Stimulated activated naive CD8-positive, alpha-beta T cell treated with anti-CD3 and anti-CD28 coated beads, Interleukin-15, Interleukin-2, amounts not matched to agents 100 ng/mL and 50 ng/mL, for 24 hours (primary cell): ENCODE results near the gene SRCIN1.

Experiments
- H3K27ac Mint-ChIP-seq: one replicate; pipeline ENCODE4 v1.8.0; 2021; ENCODE audit warnings: mild to moderate bottlenecking, mixed read lengths
- H3K27me3 Mint-ChIP-seq: one replicate; pipeline ENCODE4 v1.8.0; 2021; ENCODE audit warnings: mixed read lengths
- H3K36me3 Mint-ChIP-seq: one replicate; pipeline ENCODE4 v1.8.0; 2021; ENCODE audit warnings: low read depth, mixed read lengths
- H3K4me1 Mint-ChIP-seq: one replicate; pipeline ENCODE4 v1.8.0; 2021; ENCODE audit warnings: low read depth, mixed read lengths
- H3K4me3 Mint-ChIP-seq: one replicate; pipeline ENCODE4 v1.8.0; 2021; ENCODE audit warnings: mild to moderate bottlenecking, mixed read lengths
- H3K9me3 Mint-ChIP-seq: one replicate; pipeline ENCODE4 v1.8.0; 2021; ENCODE audit warnings: mixed read lengths

Gene SRCIN1

DNA sequence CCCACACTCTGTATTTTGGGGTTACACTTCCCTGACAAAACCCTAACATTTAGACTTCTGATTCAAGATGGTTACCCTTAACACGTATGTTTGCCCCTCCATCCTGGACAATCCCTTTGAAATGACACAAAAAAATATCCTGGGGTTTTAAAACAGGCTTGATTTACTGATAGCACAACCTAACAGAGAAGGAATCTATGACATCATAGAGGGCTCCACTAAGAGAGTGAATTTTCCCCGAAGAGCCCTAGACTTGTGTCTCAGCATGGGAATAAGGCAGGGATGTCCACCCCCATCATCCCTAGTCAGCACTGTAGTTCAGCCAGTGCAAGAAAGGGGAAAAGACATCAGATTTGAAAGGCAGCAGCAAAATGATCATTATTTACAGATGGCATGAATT is 15.8 kb upstream of the SRCIN1 start:
- H3K36me3 Mint-ChIP-seq, result no peaks in the 10 kb centered on the region
- H3K27me3 Mint-ChIP-seq, result peaks cover 46% of the 10 kb centered on the region
- H3K4me3 Mint-ChIP-seq, result no peak overlapping the region
- no peak overlapping the region for H3K27ac Mint-ChIP-seq
- peaks cover 6% of the 10 kb centered on the region for H3K4me1 Mint-ChIP-seq
- peaks cover 3% of the 10 kb centered on the region for H3K9me3 Mint-ChIP-seq

DNA sequence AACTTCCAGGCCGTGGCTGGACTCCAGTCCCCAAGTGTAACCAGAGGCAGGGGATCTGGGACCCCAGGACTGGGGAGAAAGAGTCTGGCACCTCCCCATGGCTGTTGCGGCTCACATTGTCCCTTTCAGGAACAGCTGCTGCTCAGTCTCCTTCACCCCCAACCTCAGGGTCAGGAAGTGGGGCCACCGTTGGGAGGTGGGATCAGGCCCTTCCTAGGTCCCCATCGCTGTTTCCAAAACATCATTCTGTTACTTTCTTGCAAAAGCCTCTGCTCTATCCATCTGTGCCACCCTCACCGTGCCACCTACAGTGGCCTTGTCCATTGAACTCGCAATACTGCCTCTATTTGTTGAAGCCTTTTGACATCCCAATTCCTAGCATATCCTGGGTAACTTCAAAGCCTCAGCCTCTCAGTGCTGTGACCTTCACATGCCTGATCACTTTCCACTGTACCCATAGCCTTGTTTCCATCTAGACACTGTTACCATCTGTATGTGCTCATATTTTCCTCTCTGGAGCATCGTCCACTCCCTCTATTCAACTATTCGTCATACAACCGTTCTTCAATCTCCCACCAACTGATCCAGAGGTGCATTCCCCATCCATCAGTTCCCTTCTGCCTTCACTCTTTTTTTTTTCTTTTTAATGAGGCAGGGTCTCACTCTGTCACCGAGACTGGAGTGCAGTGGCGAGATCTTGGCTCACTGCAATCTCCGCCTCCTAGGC is 15.0 kb upstream of the SRCIN1 start:
- peaks cover 6% of the 10 kb centered on the region for H3K4me1 Mint-ChIP-seq
- peaks cover 46% of the 10 kb centered on the region for H3K27me3 Mint-ChIP-seq
- no peaks in the 10 kb centered on the region for H3K36me3 Mint-ChIP-seq
- H3K9me3 Mint-ChIP-seq, result peaks cover 3% of the 10 kb centered on the region
- H3K4me3 Mint-ChIP-seq, result no peak overlapping the region
- no peak overlapping the region for H3K27ac Mint-ChIP-seq

DNA sequence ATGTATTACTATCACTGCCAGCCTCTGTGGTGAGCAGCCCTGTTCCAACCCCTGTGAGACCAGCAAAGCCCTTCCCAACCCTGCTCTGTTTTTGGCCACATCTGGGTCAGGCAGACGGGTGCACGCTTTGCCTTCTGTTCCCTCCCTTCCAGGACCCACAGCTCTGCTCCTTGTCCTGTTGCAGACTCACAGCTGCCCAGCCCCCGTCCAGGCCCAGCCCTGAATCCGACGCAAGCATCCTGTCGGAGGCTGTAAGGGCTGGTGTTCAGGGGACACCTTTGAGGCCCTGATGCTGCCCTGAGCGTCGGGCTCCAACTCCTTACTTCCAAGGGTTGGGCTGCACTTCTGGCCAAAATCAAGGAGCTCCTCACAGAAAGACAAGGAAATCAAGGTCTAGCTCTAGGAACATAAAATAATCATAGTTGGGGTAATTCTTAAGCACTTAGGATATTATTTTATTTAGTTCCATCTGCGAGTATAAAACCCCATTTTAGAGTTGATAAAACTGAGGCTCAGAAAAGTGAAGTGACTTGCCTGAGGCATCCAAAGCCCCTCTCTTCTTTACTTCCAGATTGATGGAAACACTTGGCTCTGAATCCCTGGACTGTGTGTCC is 14.3 kb upstream of the SRCIN1 start:
- no peaks in the 10 kb centered on the region for H3K36me3 Mint-ChIP-seq
- no peak overlapping the region for H3K4me3 Mint-ChIP-seq
- peaks cover 41% of the 10 kb centered on the region for H3K27me3 Mint-ChIP-seq
- no peak overlapping the region for H3K27ac Mint-ChIP-seq
- peaks cover 6% of the 10 kb centered on the region for H3K4me1 Mint-ChIP-seq
- H3K9me3 Mint-ChIP-seq, result peaks cover 3% of the 10 kb centered on the region

DNA sequence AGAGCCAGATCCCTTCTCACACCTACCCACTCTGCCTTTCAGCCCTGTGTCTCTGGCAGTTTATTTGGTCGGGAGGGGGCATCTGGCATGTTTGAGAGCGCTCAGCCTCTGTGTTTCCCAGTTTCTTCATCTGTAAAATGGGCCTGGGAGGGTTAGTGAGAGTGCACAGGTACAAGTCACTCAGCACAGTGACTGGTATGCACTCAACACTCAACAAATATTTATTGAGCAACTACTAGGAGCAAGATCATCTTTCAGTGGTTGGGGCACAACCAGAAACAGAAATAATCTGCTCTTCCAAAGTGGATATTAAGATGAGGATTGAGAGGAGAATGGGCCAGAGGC is 13.7 kb upstream of the SRCIN1 start:
- Mint-ChIP-seq H3K27ac (no peak overlapping the region), H3K4me1 (peaks cover under 1% of the 10 kb centered on the region), H3K36me3 (no peaks in the 10 kb centered on the region), H3K4me3 (no peak overlapping the region), H3K9me3 (no peaks in the 10 kb centered on the region), H3K27me3 (peaks cover 37% of the 10 kb centered on the region)

DNA sequence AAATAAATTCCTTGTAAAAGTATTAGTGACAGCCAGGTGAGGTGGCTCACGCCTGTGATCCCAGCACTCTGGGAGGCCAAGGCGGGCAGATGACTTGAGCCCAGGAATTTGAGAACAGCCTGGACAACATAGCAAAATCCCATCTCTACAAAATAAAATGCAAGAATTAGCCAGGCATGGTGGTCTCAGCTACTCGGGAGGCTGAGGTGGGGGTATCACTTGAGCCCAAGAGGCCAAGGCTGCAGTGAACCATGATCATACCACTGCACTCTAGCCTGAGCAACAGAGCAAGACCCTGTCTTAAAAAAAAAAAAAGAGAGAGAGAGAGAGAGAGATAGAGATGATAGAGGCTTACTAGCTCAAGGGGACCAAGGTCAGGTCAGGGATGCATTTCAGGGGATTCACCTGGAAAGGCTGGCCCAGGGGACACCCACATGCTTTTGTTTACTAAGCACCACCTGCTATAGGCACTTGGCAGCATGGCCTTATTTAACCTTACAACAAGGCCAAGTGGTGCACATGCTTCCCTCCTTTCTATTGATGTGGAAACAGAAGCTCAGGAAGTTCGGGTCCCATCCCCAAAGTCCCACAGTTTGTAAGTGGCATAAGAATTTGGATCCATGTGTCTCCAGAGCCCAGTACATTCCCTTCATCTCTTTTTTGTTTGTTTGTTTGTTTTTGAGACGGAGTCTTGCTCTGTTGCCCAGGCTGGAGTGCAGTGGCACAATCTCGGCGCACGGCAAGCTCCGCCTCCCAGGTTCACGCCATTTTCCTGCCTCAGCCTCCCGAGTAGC is 12.4 kb upstream of the SRCIN1 start:
- Mint-ChIP-seq H3K36me3 (no peaks in the 10 kb centered on the region), H3K4me3 (no peak overlapping the region), H3K9me3 (no peaks in the 10 kb centered on the region), H3K27ac (no peak overlapping the region), H3K4me1 (no peaks in the 10 kb centered on the region), H3K27me3 (peaks cover 48% of the 10 kb centered on the region)

DNA sequence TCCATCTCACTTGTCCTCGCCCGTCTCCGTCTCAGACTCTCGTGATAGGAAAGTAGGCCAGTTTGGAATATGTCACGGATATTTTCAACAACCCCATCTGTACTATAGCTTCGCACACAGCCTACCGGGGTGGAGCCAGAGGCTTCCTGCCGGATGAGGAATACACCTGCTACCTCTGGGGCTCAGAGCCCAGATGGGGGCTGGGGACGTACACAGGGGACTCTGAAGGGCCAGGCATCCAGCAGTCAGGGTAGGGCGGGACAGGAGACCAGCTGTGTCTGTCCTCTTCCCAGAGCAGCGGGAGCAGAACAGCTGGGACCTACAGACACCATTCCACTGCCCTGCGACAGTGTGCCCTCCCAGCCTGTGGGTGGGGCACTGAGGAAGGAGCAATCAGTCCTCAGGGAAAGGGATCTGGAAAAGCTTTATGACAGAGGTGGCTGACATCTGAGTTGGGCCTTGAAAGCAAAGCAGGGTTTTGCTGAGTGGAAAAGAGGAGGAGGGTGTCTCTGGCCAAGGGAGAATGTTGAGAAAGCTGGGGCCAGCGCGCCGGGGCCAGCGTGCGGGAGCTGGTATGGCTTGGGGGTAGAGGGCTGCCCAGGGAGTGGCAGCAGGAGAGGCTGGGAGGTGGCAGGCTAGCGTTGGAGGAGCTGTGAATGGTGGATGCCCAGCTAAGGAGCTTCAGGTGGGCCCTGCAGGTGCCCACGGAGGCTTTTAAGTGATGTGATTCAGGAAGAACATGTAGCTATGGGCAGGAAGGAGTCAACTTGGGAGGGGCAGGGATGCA is 11.5 kb upstream of the SRCIN1 start:
- Mint-ChIP-seq H3K4me3 (no peak overlapping the region), H3K27me3 (peaks cover 49% of the 10 kb centered on the region), H3K36me3 (no peaks in the 10 kb centered on the region), H3K4me1 (no peaks in the 10 kb centered on the region), H3K9me3 (no peaks in the 10 kb centered on the region), H3K27ac (no peak overlapping the region)

DNA sequence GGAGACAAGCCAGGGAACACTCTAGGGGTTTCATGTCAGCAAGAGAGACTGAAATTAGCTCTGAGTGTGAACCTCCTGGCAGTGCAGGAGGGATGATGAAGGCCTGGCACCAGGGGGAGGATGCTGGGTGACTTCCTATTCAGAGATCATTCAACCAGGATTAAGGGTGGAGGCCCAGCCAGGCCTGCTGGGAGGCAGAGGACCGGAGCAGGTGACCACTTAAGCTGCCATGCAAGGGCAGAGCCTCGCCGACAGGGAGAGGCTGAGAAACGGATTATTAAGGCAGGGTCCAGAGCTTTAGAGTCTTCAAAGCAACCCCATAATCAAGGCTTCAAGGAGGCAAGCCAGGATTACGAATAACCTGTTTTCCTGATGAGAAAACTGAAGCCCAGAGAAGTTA is 10.6 kb upstream of the SRCIN1 start:
- Mint-ChIP-seq H3K9me3 (no peaks in the 10 kb centered on the region), H3K36me3 (no peaks in the 10 kb centered on the region), H3K27me3 (peaks cover 49% of the 10 kb centered on the region), H3K27ac (no peak overlapping the region), H3K4me3 (no peak overlapping the region), H3K4me1 (no peaks in the 10 kb centered on the region)

DNA sequence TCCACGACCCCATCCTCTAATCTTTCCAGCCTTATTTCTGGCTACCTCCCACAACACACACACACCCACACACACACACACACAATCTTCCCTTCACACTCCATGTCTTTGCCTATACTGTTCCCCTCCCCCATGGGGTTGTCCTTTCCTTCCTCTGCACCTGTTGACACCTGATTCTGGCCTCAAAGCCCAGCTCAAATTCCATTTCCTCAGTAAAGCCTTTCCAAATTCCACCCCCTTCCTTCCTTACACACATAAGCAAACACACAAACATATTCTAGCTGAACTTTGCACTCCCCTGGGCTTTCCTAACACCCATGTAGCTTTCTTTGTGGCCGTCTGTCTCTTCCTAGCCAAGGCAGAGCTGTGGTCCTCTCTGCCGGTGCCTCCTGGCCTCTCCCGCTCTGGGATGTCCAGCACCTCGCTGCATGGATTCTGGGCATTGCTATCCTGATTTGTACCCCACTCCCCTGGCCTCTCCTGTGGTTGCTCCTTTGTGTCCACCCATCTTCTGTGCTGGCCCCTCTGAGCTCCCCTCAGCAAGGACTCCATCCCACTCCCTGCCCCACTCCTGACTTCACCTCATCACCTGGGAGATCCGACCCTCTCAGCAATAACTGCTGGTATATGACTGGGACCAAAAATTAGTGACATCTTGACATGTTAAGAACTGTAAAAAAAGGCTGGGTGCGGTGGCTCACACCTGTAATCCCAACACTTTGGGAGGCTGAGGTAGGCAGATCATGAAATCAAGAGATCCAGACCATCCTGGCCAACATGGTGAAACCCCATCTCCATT is 8.4 kb upstream of the SRCIN1 start:
- no peaks in the 10 kb centered on the region for H3K9me3 Mint-ChIP-seq
- H3K4me1 Mint-ChIP-seq, result no peaks in the 10 kb centered on the region
- H3K27me3 Mint-ChIP-seq, result peaks cover 45% of the 10 kb centered on the region
- no peaks in the 10 kb centered on the region for H3K36me3 Mint-ChIP-seq
- no peak overlapping the region for H3K27ac Mint-ChIP-seq
- H3K4me3 Mint-ChIP-seq, result no peak overlapping the region

DNA sequence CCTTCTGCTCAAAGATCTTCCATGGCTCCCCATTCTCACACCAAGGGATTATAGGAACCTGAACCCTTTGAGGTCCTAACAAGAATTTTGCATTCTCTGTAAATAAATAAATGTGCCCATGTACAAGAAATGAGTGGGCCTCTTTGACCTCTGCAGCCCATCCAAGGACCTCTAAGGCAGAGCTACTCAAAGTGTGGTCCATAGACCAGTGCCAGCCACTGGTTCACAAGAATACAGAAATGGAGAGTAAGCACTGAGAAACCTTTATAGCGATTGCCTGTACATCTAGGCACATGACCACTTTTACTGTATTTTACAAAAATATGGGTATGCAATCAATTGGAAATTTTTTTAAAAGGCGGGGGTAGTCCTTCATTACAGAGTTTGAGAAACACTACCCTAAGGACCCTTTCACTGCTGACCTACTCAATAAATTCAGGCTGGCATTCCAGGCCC is 7.8 kb upstream of the SRCIN1 start:
- Mint-ChIP-seq H3K4me3 (no peak overlapping the region), H3K4me1 (no peaks in the 10 kb centered on the region), H3K36me3 (no peaks in the 10 kb centered on the region), H3K27ac (no peak overlapping the region), H3K27me3 (peaks cover 52% of the 10 kb centered on the region), H3K9me3 (no peaks in the 10 kb centered on the region)

DNA sequence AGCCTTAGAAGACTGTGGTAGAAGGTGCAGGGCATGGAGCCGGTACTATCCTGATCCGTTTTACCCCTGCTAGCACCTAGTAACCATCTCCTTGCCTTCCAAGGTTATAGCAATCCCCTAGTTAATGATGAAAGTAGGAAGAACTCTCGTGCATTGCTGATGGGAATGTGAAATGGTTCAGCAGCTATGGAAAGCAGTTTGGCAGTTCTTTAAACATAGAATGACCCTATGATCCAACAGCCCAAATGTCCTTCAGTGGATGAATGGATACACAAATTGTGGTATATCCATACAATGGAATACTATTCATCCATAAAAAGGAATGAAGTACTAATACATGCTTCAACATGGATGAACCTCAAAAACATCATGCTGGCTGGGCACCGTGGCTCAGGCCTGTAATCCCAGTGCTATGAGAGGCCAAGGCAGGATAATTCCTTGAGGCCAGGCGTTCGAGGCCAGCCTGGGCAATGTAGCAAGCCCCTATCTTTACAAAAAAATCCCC is 6.2 kb upstream of the SRCIN1 start:
- Mint-ChIP-seq H3K4me3 (no peak overlapping the region), H3K36me3 (no peaks in the 10 kb centered on the region), H3K4me1 (peaks cover 9% of the 10 kb centered on the region), H3K27ac (no peak overlapping the region), H3K9me3 (no peaks in the 10 kb centered on the region), H3K27me3 (peaks cover 64% of the 10 kb centered on the region)

DNA sequence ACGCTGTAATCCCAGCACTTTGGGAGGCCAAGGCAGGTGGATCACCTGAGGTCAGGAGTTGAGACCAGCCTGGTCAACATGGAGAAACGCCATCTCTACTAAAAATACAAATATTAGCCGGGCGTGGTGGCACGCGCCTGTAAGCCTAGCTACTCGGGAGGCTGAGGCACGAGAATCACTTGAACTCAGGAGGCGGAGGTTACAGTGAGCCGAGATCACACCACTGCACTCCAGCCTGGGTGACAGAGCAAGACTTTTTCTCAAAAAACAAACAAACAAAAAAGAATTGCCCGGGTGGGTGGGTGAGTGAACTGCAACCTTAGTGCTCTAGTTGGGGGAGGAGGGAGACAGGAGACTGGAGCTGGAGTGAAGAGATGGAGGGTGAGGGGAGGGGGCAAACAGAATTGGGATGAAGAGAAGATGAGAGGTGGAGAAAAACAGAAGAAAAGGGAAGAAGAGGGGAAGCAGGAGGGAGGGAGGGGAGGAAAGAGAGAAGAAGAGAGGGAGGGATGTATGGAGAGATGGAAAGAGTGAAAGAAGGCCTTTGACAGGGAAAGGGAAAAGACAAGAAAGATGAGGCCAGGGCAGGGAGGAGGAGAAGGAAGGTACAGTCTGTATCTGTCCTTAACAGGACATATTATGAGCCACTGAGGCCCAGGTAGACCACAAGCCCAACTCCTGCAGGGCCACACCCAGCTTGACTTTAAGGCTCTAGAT is 5.5 kb upstream of the SRCIN1 start:
- peaks cover 65% of the 10 kb centered on the region for H3K27me3 Mint-ChIP-seq
- H3K9me3 Mint-ChIP-seq, result no peaks in the 10 kb centered on the region
- H3K4me1 Mint-ChIP-seq, result peaks cover 14% of the 10 kb centered on the region
- H3K36me3 Mint-ChIP-seq, result no peaks in the 10 kb centered on the region
- no peak overlapping the region for H3K4me3 Mint-ChIP-seq
- H3K27ac Mint-ChIP-seq, result no peak overlapping the region

DNA sequence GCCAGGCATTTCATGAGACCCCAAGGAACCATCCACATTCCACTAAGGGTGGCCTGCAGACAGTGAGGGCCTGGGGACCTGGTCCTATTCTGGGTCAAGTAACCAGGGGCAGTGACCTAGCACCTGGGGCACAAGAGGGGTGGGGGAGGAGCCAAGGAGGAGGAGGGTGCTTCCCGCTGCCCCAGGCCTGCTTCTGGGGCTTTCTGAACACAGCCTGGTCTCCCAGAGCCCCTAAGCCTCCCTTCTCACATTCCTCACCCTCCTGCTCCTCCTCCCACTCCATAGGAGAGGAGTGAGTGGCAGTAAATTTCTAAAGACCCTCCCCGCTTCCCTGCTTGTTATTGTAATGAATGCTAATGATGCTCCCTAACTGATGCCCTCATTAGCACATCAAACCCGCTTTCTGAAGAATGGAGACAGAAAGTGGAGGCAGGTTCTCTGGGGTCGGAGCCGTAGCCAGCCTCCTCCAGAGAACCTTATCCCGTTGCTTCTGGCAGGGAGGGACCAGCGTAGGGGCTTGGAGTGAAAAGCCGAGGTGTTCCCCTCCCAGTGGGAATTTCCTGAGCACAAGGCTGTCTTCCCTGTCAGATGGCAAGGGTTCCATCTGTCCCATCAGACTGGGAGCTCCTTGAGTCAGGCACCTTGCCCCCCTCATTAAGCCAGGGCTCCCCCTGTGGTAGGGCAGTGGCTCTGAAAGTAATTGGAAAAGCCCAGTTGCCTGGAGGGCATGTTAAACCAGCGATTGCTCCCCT is 3.7 kb upstream of the SRCIN1 start:
- H3K4me3 Mint-ChIP-seq, result no peak overlapping the region
- no peaks in the 10 kb centered on the region for H3K36me3 Mint-ChIP-seq
- H3K27me3 Mint-ChIP-seq, result peaks cover 64% of the 10 kb centered on the region
- H3K27ac Mint-ChIP-seq, result no peak overlapping the region
- peaks cover 14% of the 10 kb centered on the region for H3K4me1 Mint-ChIP-seq
- H3K9me3 Mint-ChIP-seq, result no peaks in the 10 kb centered on the region

DNA sequence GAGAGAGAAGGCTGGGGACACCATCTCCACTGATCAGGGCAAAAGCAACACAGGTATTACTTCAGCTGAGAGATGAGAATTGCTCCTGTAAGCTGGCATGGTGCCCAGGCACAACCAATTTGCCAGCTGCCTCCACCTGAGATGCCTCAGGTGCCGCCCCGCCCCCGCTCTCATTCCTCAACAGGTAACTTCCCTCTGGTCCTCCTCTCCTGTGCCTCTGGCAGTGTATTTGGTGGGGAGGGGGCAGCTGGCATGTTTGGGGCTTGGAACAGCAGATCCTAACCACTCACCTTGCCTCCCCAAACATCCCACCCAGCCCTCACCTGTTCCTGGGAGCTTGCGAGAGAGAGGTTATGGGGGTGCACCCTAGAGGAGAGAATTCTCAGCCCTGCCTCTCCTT is 2.9 kb upstream of the SRCIN1 start:
- no peak overlapping the region for H3K4me3 Mint-ChIP-seq
- H3K9me3 Mint-ChIP-seq, result no peaks in the 10 kb centered on the region
- H3K27ac Mint-ChIP-seq, result no peak overlapping the region
- H3K4me1 Mint-ChIP-seq, result peaks cover 14% of the 10 kb centered on the region
- peaks cover 62% of the 10 kb centered on the region for H3K27me3 Mint-ChIP-seq
- no peaks in the 10 kb centered on the region for H3K36me3 Mint-ChIP-seq
